Central memory CD4-positive, alpha-beta T cell (primary cell): Measurements from ENCODE around the gene DIP2A.
A peak's percentile ranks its signal among the peaks of the same experiment; 100 is the strongest.
"Not testable (repeated sequence)": the region's sequence is repeated elsewhere in the genome, so short reads cannot be mapped to it uniquely, and the experiment has no call there.

ENCODE experiments used
- DNase-seq: peaks from one replicate; pipeline ENCODE4 v3.0.0; 2022

Gene DIP2A

DNA sequence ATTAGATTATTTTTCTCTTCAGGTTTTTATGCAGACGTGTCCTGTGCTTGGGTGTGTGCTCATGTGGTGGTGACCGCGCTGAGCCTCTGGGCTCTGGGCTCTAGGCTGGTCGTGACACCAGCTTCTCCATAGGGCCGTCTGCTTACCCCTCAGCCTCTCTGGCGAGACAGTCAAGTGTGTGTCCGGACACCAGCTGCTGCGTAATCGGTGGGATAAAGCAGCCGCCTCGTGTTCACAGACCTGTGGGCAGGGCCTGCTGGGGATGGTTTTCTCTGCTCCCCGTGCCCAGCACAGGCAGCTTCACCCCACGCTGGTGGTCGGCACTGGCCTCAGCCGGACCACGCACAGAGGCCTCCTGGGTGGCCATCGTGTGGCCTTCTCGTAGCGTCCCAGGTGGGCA lies 33.6 kb upstream of the DIP2A start:
- DNase-seq, result no peak

DNA sequence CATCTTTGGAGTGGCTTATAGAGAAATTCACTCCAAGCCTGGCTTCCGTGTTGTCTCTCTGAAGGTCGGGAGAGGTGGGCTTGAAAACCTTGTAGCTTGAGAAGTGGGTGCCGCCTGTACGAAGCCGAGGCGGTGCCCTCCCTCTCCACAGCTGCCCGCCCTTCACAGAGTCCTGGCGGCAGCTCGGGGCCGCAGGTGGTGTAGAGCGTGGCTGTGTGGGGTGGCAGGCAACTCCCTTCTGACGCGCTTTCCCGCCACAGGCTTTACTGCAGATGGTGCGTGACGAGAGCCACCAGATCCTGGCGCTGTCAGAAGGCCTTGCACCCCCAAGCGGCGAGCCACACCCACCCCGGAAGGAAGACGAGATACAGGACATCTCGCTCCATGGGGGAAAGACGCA lies 33.1 kb upstream of the DIP2A start:
- DNase-seq, result peak; percentile 69

DNA sequence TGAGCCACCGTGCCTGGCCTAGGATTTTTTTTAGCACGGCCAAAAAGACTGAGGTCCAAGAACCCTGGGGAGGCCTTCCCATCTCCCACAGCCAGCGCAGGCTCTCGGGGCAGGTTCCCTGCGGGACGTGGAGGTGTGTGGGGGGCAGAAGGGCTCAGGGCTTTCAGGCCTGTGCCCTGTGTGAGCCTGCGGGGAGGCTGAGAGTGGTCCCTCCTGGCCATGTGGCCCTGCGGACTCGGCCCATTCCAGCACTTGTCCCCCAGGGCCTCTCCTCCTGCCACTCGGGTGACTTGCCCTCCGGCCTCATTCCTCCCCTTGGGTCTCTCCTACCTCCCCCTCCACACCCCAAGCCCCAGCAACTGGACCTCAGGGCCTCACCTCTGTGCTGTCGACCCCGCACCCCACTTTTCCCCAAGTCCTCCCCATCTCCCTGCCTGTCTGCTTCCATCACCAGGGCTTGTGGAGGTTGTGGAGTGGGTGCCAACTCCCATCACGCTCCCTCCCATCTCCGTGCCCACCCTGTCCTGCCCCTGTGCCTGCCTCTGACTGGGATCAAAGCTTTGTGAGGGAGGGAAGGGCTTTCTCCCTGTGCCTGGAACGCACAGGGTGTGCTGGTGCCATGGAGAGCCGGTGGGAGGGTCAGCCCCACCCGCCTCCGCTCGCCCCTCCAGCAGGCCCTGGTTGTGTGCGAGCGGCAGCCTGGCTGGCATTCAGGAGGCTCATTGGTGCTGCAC lies 32.2 kb upstream of the DIP2A start:
- DNase-seq, result no peak

DNA sequence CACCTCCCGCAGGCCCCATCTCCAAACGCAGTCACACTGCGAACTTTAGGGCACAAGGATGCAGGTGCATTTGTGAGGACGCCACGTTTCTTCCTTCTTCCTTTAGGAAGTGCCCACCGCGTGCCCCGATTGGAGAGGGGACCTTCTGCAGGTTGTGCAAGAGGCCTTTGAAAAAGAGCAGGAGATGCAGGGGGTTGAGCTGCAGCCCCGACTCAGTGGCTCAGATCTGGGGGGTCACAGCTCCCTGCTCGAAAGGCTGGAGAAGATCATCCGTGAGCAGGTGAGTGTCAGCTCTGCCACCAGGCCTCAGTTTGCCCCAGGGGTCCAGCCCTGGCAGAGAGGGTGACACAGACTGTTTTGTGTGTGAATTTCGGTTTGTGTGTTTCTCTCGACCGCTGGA lies 31.2 kb upstream of the DIP2A start:
- no peak for DNase-seq

DNA sequence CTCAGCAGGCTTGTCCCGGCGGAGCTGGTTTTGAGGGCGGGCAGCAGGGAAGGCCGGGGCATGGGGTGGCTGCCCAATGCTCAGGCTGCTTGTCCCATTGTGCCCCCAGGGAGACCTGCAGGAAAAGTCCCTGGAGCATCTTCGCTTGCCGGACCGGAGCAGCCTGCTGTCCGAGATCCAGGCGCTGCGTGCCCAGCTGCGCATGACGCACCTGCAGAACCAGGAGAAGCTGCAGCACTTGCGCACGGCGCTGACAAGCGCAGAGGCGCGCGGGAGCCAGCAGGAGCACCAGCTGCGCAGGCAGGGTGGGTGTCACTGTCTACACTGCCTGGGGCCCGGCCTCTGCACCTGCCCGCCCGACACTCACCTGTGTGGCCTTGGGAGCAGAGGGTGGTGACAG lies 30.4 kb upstream of the DIP2A start:
- DNase-seq, result no peak

DNA sequence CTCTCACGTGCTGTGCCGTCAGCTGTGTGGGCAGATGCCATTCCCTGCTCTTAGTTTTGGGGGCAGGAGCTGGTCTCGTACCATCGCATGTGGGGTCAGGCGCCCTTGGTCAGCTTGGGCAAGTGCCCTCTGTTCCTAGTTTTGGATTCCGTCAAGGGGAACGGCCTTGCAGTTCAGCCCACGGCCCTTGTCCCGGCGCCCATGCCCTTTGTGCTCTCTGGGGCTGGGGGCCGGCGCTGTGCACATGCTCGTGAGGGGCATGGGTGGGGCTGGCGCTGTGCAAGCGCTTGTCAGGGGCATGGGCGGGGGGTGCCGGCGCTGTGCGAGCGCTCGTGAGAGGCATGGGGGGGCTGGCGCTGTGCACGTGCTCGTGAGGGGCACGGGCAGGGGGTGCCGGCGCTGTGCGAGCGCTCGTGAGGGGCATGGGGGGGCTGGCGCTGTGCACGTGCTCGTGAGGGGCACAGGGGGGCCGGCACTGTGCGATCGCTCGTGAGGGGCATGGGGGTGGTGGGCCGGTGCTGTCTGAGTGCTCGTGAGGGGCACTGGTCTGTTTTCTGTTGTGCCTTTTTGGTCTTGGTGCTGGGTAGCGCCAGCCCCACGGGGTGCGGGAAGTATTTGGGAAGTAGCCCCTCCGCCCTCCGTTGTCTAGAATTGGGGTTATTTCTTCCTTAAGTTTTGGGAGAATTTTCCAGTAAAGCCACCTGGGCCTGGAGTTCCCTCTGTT lies 29.5 kb upstream of the DIP2A start:
- no peak for DNase-seq

DNA sequence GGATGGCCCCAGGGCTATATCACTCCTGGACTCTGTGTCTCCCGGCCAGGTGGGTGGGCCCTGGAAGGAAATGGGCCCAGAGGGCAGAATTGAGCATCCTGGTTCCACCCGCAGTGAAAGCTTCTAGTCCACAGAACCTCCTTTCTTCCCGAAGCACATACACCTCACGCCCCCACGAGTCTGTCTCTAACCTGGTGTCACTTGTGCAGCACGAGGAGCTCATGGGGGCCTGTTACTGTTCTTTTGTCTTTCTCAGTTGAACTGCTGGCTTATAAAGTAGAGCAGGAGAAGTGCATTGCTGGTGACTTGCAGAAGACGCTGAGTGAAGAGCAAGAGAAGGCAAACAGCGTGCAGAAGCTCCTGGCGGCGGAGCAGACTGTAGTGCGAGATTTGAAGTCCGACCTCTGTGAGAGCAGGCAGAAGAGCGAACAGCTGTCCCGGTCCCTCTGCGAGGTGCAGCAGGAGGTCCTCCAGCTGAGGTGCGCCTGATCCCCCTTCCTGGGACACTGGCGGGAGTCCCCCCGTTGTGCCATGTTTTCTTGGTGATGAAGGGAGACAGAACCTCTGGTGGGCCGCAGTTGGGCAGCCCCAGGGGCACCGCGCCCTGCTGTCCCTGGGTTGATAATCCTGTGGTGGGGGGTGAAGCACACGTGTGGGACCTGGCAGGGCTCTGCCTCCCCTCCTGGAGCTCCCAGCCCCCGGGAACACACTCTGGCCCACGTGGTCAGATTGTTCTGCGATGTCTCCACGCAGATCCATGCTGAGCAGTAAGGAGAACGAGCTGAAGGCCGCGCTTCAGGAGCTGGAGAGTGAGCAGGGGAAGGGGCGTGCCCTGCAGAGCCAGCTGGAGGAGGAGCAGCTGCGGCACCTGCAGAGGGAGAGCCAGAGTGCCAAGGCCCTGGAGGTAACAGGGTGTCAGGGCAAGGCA lies 28.7 kb upstream of the DIP2A start:
- DNase-seq, result no peak

DNA sequence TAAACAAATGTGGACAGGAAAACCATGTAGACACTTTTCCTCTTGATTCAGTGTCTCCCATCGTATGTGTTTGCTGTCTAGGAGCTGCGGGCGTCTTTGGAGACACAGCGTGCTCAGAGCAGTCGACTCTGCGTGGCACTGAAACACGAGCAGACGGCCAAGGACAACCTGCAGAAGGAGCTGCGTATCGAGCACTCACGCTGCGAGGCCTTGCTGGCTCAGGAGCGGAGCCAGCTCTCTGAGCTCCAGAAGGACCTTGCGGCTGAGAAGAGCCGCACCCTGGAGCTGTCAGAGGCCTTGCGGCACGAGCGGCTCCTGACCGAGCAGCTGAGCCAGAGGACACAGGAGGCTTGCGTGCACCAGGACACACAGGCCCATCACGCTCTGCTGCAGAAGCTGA lies 27.2 kb upstream of the DIP2A start:
- DNase-seq, result no peak

DNA sequence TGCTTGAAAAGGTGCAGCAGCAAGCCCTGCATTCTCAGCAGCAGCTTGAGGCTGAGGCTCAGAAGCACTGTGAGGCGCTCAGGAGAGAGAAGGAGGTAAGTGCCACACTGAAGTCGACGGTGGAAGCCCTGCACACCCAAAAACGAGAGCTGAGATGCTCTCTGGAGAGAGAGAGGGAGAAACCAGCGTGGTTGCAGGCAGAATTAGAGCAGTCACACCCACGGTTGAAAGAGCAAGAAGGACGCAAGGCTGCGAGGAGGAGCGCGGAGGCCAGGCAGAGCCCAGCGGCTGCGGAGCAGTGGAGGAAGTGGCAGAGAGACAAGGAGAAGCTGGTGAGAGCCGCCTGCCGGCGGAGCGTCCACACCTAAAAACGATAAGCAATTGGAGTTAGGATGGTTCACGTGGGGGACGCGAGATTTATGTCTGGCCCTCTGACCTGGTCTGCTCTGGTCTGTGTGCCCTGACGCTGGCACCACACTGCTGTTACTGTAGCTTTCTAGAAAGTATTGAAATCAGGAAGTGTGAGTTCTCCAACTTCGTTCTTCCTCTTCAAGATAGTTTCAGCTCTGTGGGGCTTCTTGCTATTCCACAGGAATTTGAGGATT lies 26.7 kb upstream of the DIP2A start:
- DNase-seq, result no peak

DNA sequence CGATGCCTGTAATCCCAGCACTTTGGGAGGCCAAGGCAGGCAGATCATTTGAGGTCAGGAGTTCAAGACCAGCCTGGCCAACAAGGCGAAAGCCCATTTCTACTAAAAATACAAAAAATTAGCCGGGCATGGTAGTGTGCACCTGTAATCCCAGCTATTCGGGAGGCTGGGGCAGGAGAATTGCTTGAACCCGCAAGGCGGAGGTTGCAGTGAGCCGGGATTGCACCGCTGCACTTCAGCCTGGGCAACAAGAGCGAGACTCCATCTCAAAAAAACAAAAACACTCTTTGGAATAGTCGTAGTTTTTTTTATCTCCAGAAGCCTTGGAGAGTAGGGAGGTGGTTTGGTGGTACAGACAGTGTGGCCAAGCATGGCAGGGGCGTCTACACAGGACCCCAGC lies 25.6 kb upstream of the DIP2A start:
- DNase-seq, result not testable (repeated sequence)

DNA sequence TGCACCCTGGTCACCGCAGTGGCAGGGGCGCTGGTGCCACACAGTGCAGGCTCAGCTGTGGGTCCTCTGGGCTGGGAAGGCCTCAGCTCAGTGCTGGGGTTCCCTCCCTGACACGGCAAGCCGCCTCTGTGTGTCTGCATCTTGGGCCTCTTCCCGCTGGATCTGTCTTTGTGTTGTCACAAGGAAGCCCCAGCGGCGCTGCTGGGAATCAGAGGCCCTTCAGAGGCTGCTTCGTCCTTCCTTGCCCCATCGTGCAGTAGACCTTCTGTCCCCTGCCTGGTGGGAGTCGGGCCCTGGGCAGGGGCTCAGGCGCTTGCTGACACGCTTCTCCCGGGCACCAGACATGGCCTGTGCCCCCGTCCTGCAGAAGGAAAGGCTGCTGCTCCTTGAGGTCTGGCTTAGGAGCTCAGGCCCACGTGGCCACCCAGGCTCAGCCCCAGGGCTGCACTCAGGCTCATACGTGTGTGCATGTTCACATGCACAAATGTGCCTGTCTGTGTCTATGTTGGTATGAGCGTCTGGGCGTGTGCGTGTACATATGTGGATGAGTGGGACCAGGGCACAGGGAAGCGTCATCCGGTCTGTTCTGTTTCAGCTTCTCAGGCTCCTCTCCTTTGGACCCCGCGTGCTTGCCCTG lies 24.3 kb upstream of the DIP2A start:
- no peak for DNase-seq

DNA sequence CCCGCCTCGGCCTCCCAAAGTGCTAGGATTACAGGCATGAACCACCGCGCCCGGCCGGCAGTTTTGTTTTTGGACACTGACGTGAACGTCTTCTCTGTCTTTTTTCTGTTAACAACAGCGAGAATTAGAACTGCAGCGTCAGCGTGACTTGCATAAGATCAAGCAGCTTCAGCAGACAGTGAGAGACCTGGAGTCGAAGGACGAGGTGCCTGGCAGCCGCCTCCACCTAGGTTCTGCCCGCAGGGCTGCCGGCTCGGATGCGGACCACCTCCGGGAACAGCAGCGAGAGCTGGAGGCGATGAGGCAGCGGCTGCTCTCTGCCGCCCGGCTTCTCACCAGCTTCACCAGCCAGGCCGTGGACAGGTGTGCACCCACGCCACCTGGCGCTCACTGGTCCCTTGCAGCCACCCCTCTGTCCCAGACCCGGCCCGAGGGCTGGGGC lies 22.9 kb upstream of the DIP2A start:
- no peak for DNase-seq

DNA sequence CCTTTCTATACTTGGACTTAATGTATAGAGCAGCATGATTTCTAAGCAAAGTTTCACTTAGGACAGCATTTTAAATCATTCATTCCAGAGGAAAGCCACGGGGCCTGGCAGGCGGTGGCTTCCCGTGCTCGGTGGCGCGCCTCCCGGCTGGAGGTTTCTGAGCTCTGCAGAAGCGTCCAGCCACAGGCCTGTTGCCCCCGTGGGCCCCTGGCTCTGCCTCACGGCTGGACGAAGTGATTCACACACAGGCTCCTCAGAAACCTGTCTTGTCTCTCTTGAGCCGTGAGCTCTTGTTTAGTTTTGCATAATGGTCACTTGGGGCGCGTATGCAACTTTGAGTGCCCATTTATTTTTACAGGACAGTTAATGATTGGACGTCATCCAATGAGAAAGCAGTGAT lies 22.1 kb upstream of the DIP2A start:
- no peak for DNase-seq

DNA sequence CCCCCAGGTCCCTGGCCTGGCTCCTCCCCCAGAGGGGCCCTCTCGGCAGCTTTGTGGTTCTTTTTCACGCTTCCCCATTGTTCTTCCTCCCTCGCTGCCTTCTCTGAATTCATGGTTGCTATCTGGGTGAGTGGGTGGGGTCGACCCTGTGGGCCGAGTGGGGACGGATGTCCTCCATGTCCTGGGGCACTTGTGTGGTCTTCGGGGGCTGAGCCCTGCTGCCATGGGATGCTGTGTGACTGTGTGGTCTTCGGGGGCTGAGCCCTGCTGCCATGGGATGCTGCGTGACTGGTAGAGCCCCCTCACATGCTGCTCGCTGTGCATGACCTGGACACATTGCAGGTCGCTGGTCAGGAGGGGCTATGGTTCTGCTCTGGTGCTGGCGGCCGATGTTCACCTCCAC lies 21.6 kb upstream of the DIP2A start:
- no peak for DNase-seq

DNA sequence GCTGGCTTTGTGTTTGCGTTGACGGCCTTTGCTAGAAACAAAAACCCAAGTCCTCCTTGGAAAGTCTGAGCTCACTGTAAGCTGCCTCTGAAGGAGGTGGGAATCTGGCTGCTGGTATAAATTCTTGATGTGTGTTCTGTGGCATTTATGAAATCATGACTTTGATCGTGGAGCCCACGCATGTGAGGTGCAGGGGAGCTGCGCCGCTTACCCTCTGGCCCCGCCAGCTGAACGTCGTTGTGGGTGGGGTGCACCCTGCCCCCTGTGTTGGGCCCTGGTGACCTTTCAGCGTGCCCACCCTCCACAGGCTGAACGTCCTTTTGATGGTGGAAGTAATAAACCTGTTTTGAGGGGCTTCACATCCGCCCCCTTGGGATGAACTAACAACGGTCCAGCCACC lies 21.2 kb upstream of the DIP2A start:
- DNase-seq, result no peak

DNA sequence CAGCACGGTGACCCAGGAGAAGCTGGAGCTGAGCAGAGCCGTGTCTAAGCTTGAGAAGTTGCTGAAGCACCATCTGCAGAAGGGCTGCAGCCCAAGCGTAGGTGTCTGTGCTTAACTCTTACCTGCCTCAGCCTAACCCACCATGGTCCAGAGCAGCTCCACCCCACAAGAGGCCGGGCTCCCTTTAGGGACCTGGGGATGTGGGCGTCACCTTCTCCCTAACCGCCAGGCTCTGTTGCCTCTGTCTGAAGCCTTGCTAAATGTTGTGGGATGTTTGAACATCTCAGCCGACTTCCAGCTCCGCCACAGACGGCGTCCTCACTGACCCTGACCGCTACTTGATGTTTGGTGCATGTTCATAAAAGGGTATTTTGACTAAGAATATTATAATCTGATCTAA lies 20.4 kb upstream of the DIP2A start:
- no peak for DNase-seq

DNA sequence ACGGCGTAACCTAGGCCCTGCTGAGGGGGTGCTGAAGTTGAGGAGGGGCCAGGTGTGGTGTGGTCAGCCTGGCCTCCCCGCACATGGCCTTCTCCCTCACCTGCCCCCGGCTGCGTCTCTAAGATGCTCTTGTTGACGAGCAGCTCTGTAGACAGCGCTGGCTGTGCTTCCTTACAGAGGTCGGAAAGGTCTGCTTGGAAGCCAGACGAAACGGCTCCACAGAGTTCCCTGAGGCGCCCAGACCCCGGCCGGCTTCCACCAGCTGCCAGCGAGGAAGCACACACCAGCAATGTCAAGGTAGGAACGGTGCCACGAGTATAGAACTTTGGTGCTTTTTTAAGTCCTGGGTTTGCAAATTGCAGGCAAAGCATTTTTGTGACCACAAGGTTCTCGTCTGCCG lies 18.8 kb upstream of the DIP2A start:
- no peak for DNase-seq

DNA sequence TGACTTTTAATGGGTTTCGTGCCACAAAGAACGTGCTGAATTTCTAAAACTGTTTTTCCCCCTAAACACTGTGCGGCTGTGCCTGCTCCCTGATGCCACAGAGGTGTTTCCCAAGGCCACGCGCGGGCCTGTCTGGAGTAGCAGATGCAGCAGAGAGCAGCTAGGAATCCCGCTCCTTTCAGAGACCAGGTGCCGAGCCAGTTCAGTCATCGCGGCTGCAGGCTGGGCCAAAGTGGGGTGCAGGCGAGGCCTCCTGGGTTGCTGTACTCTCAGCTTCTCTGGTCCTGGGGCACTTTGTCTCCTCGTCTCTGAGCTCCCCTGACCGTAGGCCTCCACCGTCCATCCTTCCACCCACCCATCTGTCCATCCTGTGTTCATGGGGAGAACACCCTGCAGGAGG lies 17.4 kb upstream of the DIP2A start:
- DNase-seq, result no peak

DNA sequence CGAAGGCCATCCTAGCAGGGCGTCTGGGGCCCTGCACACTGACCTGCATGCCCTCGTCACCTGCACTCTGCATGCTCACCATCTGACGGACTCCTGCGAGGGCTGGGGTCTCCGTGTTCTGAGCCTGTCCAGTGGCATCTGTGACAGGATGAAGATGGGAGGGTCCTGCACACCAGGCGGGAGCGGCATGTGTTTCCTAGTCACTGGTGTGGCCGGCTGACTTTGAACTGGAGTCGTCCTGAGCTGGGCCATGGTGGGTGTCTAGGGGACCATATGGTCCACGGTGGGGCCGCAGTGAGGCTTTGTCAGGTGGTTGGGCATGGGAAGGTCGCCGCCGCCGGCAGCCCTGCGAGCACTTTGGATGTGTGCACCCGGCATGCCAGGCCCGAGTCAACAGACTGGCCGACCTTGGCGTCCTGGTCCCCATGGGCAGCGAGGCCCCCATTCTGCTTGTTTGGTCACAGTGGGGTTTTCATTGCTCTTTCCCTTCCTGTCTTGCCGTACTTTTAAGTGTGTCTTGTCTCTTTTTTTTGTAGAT lies 16.7 kb upstream of the DIP2A start:
- no peak for DNase-seq

DNA sequence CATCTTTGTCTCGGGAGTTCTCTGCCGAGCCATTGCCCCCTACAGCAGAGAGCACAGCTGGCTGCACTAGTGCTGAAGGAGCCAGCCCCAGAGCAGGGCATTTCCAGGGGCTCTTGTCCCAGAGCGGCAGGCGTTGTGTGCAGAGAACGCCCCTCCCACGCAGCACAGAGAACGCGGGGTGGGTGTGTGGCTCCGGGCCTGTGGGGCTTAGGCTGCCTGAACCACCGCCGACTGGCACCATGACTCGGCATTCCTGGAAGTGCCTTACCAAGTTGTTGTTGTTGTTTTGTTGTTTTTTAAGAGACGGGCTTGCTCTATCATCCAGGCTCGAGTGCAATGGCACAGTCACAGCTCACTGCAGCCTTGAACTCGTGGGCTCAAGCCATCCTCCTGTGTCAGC lies 15.8 kb upstream of the DIP2A start:
- DNase-seq, result no peak

DNA sequence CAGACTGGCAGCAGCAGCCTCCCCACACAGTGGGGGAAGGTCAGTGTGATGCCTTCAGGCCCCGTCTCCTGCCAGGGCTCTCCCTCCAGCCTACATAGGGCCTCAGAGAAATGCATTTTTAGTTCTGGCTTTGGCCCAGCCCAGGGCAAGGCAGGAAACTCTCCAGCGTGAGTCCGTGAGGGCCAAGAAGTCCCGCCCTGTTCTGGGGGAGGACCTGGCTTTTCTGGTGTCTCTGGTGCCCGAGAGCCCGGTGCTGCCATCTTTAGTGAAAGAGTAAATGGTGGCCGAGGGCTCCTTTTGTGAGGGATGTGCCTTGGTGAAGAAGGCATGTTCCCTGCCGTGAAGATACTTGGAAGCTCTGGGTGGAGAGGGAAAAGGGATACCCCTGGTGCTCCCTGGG lies 14.8 kb upstream of the DIP2A start:
- DNase-seq, result no peak

DNA sequence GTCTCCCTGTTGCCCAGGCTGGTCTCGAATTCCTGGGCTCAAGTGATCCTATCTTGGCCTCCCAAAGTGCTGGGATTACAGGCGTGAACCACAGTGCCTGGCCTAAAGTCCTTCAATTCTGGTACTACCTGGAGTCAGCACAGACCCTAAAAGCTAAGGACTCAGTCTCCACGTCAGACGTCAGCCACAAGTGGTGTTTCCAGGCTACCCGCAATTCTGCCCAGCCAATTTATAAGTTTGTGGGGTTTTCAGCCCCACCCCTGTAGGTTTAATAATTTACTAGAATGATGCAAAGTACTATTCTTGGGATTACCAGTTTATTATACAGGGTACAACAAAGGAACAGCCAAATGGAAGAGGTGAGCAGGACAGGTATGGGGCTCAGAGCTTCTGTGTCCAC lies 10.6 kb upstream of the DIP2A start:
- DNase-seq, result no peak
